HG02884 (cell line): ENCODE data around the gene OR10H3.
"Not testable (repeated sequence)": the region's sequence is repeated elsewhere in the genome, so short reads cannot be mapped to it uniquely, and the experiment has no call there.

ENCODE experiments used
- ATAC-seq: cut with Tn5 transposase; IDR thresholded peaks from one replicate; pipeline ENCODE4 v1.9.1; 2021; ENCODE audit warnings: mild to moderate bottlenecking, moderate library complexity; ENCODE audit not compliant: unreplicated experiment

Gene OR10H3

GRCh38 chr19:15776991-15777970, 39.5 kb downstream of the OR10H3 start:
- no peak for ATAC-seq

GRCh38 chr19:15779756-15780476, 42.1 kb downstream of the OR10H3 start:
- ATAC-seq = no peak

GRCh38 chr19:15780610-15781418, 43.0 kb downstream of the OR10H3 start:
- no peak for ATAC-seq

GRCh38 chr19:15781661-15782060, 43.9 kb downstream of the OR10H3 start:
- ATAC-seq = no peak

GRCh38 chr19:15782211-15782610, 44.4 kb downstream of the OR10H3 start:
- ATAC-seq = no peak

- not testable (repeated sequence) for ATAC-seq
Observed at GRCh38 chr19:15782896-15783295, 45.1 kb downstream of the OR10H3 start.

- ATAC-seq = no peak
Observed at GRCh38 chr19:15787611-15788155, 49.9 kb downstream of the OR10H3 start, which contains the start of gene OR10H5. Gene OR10H5 (plus strand): TSS chr19:15787661. CDS start chr19:15794049, 6,388 bp downstream.

GRCh38 chr19:15788594-15789270, 50.9 kb downstream of the OR10H3 start:
- no peak for ATAC-seq

GRCh38 chr19:15790096-15790495, 52.3 kb downstream of the OR10H3 start:
- no peak for ATAC-seq
